ENCODE results near the gene C5orf24. TPM values are rescaled to one million over a fixed set of nuclear protein-coding genes. Genes with fewer than 3 reads are reported as not detected.
"Not testable (repeated sequence)": the region's sequence is repeated elsewhere in the genome, so short reads cannot be mapped to it uniquely, and the experiment has no call there.

The C5orf24 gene
- total RNA-seq, 2 experiments from 2014 or later = 32.4 to 37.0 TPM

- Mint-ChIP-seq H3K4me3 (peak overlapping the region; percentile 92), H3K27ac (peak overlapping the region; percentile 90), H3K36me3 (peaks cover 8% of the 10 kb centered on the region), H3K9me3 (no peaks in the 10 kb centered on the region), H3K4me1 (peaks cover 32% of the 10 kb centered on the region), H3K27me3 (no peaks in the 10 kb centered on the region)
- POLR2A ChIA-PET = interaction anchor here (0.8 to 2.8 kb wide), 7 partner anchors 13 to 503 kb away, joined by 3 to 21 read pairs (median 5); partner anchors contain the start of genes C5orf24, CAMLG, PCBD2 and UBE2B
- DNase-seq (peak; percentile 59), ATAC-seq (ENCODE audit: low read depth) (peak; percentile 20)
Observed at GRCh38 chr5:134874831-134875655, 29.3 kb downstream of the C5orf24 start.

- POLR2A ChIA-PET = interaction anchor here (0.7 to 2.1 kb wide), 3 partner anchors 9 to 35 kb away, joined by 3 to 12 read pairs (median 7); partner anchors contain the start of gene PCBD2
- DNase-seq = no peak
- Mint-ChIP-seq H3K9me3 (no peaks in the 10 kb centered on the region), H3K4me3 (peak overlapping the region; percentile 92), H3K36me3 (peaks cover 9% of the 10 kb centered on the region), H3K4me1 (peaks cover 32% of the 10 kb centered on the region), H3K27ac (peak overlapping the region; percentile 86), H3K27me3 (no peaks in the 10 kb centered on the region)
- peak; percentile 33 for ATAC-seq (ENCODE audit: low read depth)
Observed at GRCh38 chr5:134877159-134877558, 31.4 kb downstream of the C5orf24 start.

- POLR2A ChIA-PET = no interaction called here
- Mint-ChIP-seq H3K27me3 (no peaks in the 10 kb centered on the region), H3K4me1 (peaks cover 31% of the 10 kb centered on the region), H3K36me3 (peaks cover 9% of the 10 kb centered on the region), H3K9me3 (no peaks in the 10 kb centered on the region), H3K4me3 (no peak overlapping the region), H3K27ac (no peak overlapping the region)
- ATAC-seq (ENCODE audit: low read depth) = no peak
- no peak for DNase-seq
Observed at GRCh38 chr5:134878403-134878802, 32.6 kb downstream of the C5orf24 start.

GRCh38 chr5:134879456-134879855, 33.7 kb downstream of the C5orf24 start:
- H3K4me1 Mint-ChIP-seq = peaks cover 29% of the 10 kb centered on the region
- no peak overlapping the region for H3K4me3 Mint-ChIP-seq
- H3K27me3 Mint-ChIP-seq = no peaks in the 10 kb centered on the region
- peaks cover 9% of the 10 kb centered on the region for H3K36me3 Mint-ChIP-seq
- POLR2A ChIA-PET = interaction anchor here (0.7 kb wide), 1 partner anchor 28 kb away, joined by 5 read pairs; no protein-coding TSS in a partner anchor
- DNase-seq = no peak
- H3K27ac Mint-ChIP-seq = no peak overlapping the region
- ATAC-seq (ENCODE audit: low read depth) = no peak
- no peaks in the 10 kb centered on the region for H3K9me3 Mint-ChIP-seq

GRCh38 chr5:134880937-134881336, 35.2 kb downstream of the C5orf24 start:
- POLR2A ChIA-PET; H3K27me3 Mint-ChIP-seq; H3K9me3 Mint-ChIP-seq; H3K27ac Mint-ChIP-seq; ATAC-seq (ENCODE audit: low read depth); H3K4me3 Mint-ChIP-seq; H3K36me3 Mint-ChIP-seq; DNase-seq: not testable (repeated sequence)
- H3K4me1 Mint-ChIP-seq = peaks cover 26% of the 10 kb centered on the region

- H3K27ac Mint-ChIP-seq; H3K27me3 Mint-ChIP-seq; POLR2A ChIA-PET; H3K4me3 Mint-ChIP-seq; H3K9me3 Mint-ChIP-seq; DNase-seq; H3K36me3 Mint-ChIP-seq; ATAC-seq (ENCODE audit: low read depth): not testable (repeated sequence)
- H3K4me1 Mint-ChIP-seq = peaks cover 18% of the 10 kb centered on the region
Observed at GRCh38 chr5:134881711-134882110, 35.9 kb downstream of the C5orf24 start.

- Mint-ChIP-seq H3K9me3 (no peaks in the 10 kb centered on the region), H3K4me3 (no peak overlapping the region), H3K36me3 (peaks cover 23% of the 10 kb centered on the region), H3K27me3 (no peaks in the 10 kb centered on the region), H3K4me1 (peaks cover 1% of the 10 kb centered on the region), H3K27ac (no peak overlapping the region)
- POLR2A ChIA-PET = no interaction called here
- ATAC-seq (ENCODE audit: low read depth) (no peak), DNase-seq (no peak)
Observed at GRCh38 chr5:134887593-134888159, 41.9 kb downstream of the C5orf24 start.

- POLR2A ChIA-PET = no interaction called here
- Mint-ChIP-seq H3K27ac (no peak overlapping the region), H3K36me3 (peaks cover 30% of the 10 kb centered on the region), H3K9me3 (no peaks in the 10 kb centered on the region), H3K4me3 (no peak overlapping the region), H3K27me3 (no peaks in the 10 kb centered on the region), H3K4me1 (peaks cover 1% of the 10 kb centered on the region)
- DNase-seq (no peak), ATAC-seq (ENCODE audit: low read depth) (no peak)
Observed at GRCh38 chr5:134889335-134889734, 43.6 kb downstream of the C5orf24 start.

GRCh38 chr5:134891473-134891872, 45.7 kb downstream of the C5orf24 start:
- Mint-ChIP-seq H3K27me3 (no peaks in the 10 kb centered on the region), H3K27ac (no peak overlapping the region), H3K36me3 (peaks cover 30% of the 10 kb centered on the region), H3K9me3 (no peaks in the 10 kb centered on the region), H3K4me3 (no peak overlapping the region), H3K4me1 (peaks cover 1% of the 10 kb centered on the region)
- ATAC-seq (ENCODE audit: low read depth) (no peak), DNase-seq (no peak)
- POLR2A ChIA-PET = interaction anchor here (1.1 kb wide), 1 partner anchor 13 kb away, joined by 3 read pairs; the partner anchor contains the start of gene PCBD2

- peaks cover 32% of the 10 kb centered on the region for H3K36me3 Mint-ChIP-seq
- no peak overlapping the region for H3K4me3 Mint-ChIP-seq
- ATAC-seq (ENCODE audit: low read depth) (no peak), DNase-seq (no peak)
- H3K9me3 Mint-ChIP-seq = no peaks in the 10 kb centered on the region
- H3K27ac Mint-ChIP-seq = no peak overlapping the region
- H3K4me1 Mint-ChIP-seq = peaks cover 1% of the 10 kb centered on the region
- no peaks in the 10 kb centered on the region for H3K27me3 Mint-ChIP-seq
- POLR2A ChIA-PET = interaction anchor here (1.1 kb wide), 1 partner anchor 12 kb away, joined by 3 read pairs; the partner anchor contains the start of gene PCBD2
Observed at GRCh38 chr5:134892282-134892681, 46.5 kb downstream of the C5orf24 start.

- ATAC-seq (ENCODE audit: low read depth) (no peak), DNase-seq (no peak)
- Mint-ChIP-seq H3K4me1 (peaks cover 1% of the 10 kb centered on the region), H3K36me3 (peaks cover 30% of the 10 kb centered on the region), H3K27me3 (no peaks in the 10 kb centered on the region), H3K4me3 (no peak overlapping the region), H3K27ac (no peak overlapping the region), H3K9me3 (no peaks in the 10 kb centered on the region)
- POLR2A ChIA-PET = interaction anchor here (1.5 kb wide), 1 partner anchor 19 kb away, joined by 4 read pairs; the partner anchor contains the start of gene TXNDC15
Observed at GRCh38 chr5:134892926-134893325, 47.2 kb downstream of the C5orf24 start.

GRCh38 chr5:134893748-134894505, 48.2 kb downstream of the C5orf24 start:
- peaks cover 1% of the 10 kb centered on the region for H3K4me1 Mint-ChIP-seq
- H3K4me3 Mint-ChIP-seq = no peak overlapping the region
- H3K9me3 Mint-ChIP-seq = no peaks in the 10 kb centered on the region
- POLR2A ChIA-PET = interaction anchor here (1.5 kb wide), 1 partner anchor 20 kb away, joined by 4 read pairs; the partner anchor contains the start of gene TXNDC15
- DNase-seq (no peak), ATAC-seq (ENCODE audit: low read depth) (no peak)
- peak overlapping the region; percentile 12 for H3K27ac Mint-ChIP-seq
- no peaks in the 10 kb centered on the region for H3K27me3 Mint-ChIP-seq
- H3K36me3 Mint-ChIP-seq = peaks cover 27% of the 10 kb centered on the region

Data from activated naive CD8-positive, alpha-beta T cell treated with anti-CD3 and anti-CD28 coated beads, Interleukin-2, amount 10 ng/mL, durations not matched to agents 7 days and 5 days (primary cell).